Measurements from ENCODE around the gene CTSW. TPM values are rescaled to one million over a fixed set of nuclear protein-coding genes. Genes with fewer than 3 reads are reported as not detected.

CTSW gene
- total RNA-seq, 2 experiments from 2014 or later, result 75.9 to 80.5 TPM

DNA sequence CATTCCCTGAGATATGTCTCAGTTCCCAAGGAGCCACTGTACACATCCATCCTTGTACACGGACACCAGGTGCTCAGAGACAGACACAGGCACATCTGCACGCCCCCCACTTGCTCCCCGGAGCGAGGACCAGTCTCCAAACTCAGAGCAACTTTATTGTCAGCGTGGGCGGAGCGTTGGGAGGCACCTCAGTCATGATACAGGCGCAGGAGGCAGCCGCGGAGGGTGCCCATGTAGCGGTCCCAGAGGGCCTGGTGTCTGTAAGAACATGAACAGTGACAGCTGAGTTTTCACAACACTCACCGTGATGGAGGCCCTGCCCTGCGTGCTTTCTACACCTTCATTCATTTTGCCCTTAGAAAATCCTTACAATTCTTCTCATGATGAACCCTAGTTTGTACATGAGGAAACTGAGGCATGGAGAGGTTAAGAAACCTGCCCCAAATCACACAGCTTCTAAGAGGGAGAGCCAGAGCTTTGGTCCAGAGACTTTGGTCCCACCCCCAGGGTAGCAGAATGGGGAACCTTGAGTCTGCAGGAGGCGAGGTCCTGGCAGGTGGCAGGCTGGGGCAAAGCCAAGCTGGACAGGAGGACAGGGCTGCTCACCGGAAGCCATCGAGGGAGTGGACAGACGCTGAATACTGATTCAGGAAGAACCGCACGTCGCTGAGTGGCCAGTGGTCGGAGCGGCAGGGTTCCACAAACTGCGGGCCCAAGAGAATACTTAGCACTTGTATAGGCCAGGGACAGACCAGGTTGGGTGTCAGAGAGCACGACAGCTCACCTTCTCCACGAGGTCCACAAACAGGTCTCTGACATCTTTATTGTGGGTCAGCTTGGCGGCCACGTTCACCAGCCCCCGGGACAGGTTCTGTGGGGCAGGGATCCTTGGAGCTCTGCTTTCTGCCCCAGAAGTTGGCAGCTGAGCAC lies 4.4 kb downstream of the CTSW start:
- no peak for DNase-seq
- peak overlapping the region; percentile 73 for H3K27ac Mint-ChIP-seq
- no peaks in the 10 kb centered on the region for H3K27me3 Mint-ChIP-seq
- no peak overlapping the region for H3K4me3 Mint-ChIP-seq
- ChIA-PET POLR2A (interaction anchor here (0.6 to 11.5 kb wide), 16 partner anchors 10 to 733 kb away, joined by 3 to 284 read pairs (median 4); partner anchors contain the start of genes BANF1, C11orf68, CFL1 and DRAP1), CTCF (interaction anchor here (0.6 to 10.0 kb wide), 45 partner anchors 9 to 267 kb away, joined by 3 to 251 read pairs (median 5); partner anchors contain the start of genes AP5B1, C11orf68, CFL1 and DRAP1)
- H3K4me1 Mint-ChIP-seq, result peaks cover 82% of the 10 kb centered on the region
- H3K9me3 Mint-ChIP-seq, result no peaks in the 10 kb centered on the region
- H3K36me3 Mint-ChIP-seq (ENCODE audit: low read depth), result peaks cover 50% of the 10 kb centered on the region

DNA sequence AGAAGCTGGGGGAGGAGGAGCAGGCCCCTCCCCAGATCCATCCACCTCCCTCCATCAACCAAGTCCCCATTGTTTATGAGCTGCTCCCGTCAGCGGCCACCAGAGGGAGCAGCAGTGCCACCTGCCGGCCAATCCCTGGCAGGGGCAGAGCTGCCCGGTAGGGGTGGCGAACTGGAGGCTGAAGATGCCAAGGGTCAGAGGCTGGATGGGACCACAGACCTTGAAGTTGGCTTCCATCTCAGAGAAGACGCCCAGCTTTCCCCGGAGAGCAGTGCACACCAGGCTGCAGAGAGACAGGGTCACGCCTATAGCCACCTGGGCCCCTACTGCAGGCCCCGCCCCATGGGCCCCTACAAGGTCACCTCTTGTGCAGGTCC lies 5.1 kb downstream of the CTSW start:
- POLR2A ChIA-PET, result interaction anchor here (0.6 to 11.5 kb wide), 18 partner anchors 9 to 732 kb away, joined by 3 to 284 read pairs (median 4); partner anchors contain the start of genes BANF1, C11orf68, CFL1 and DRAP1
- Mint-ChIP-seq H3K4me1 (peaks cover 82% of the 10 kb centered on the region), H3K4me3 (no peak overlapping the region), H3K36me3 (ENCODE audit: low read depth) (peaks cover 50% of the 10 kb centered on the region), H3K27me3 (no peaks in the 10 kb centered on the region), H3K9me3 (no peaks in the 10 kb centered on the region), H3K27ac (peak overlapping the region; percentile 73)
- CTCF ChIA-PET, result interaction anchor here (0.6 to 10.0 kb wide), 47 partner anchors 9 to 268 kb away, joined by 3 to 251 read pairs (median 4); partner anchors contain the start of genes AP5B1, C11orf68, CFL1 and CST6
- DNase-seq, result peak; percentile 87

DNA sequence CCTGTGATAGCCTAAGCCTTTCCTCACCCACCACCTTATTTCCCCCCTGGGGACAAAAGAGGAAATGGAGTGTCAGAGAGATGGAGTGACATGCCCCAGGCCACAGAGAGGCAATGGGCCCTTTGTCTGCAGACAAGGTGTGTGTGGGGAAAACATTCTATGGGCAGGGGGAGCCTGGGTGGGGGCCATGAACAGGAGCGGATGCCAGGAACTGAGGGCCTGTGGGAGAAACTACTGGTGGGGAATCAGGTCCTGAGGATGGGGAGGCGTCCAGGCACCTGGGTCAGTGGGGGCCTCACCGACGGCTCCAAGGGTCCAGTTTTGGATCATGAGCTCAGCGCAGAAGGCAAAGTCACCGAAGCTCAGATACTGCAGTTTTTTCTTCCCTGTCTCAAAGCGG lies 5.6 kb downstream of the CTSW start:
- ChIA-PET POLR2A (interaction anchor here (0.6 to 11.5 kb wide), 16 partner anchors 9 to 220 kb away, joined by 3 to 284 read pairs (median 4); partner anchors contain the start of genes C11orf68, CFL1, DRAP1 and FOSL1), CTCF (interaction anchor here (1.0 to 10.0 kb wide), 41 partner anchors 9 to 268 kb away, joined by 3 to 251 read pairs (median 7); partner anchors contain the start of genes AP5B1, C11orf68, CFL1 and CST6)
- Mint-ChIP-seq H3K27ac (peak overlapping the region; percentile 52), H3K9me3 (no peaks in the 10 kb centered on the region), H3K4me3 (no peak overlapping the region), H3K4me1 (peaks cover 82% of the 10 kb centered on the region), H3K36me3 (ENCODE audit: low read depth) (peaks cover 50% of the 10 kb centered on the region), H3K27me3 (no peaks in the 10 kb centered on the region)
- no peak for DNase-seq

DNA sequence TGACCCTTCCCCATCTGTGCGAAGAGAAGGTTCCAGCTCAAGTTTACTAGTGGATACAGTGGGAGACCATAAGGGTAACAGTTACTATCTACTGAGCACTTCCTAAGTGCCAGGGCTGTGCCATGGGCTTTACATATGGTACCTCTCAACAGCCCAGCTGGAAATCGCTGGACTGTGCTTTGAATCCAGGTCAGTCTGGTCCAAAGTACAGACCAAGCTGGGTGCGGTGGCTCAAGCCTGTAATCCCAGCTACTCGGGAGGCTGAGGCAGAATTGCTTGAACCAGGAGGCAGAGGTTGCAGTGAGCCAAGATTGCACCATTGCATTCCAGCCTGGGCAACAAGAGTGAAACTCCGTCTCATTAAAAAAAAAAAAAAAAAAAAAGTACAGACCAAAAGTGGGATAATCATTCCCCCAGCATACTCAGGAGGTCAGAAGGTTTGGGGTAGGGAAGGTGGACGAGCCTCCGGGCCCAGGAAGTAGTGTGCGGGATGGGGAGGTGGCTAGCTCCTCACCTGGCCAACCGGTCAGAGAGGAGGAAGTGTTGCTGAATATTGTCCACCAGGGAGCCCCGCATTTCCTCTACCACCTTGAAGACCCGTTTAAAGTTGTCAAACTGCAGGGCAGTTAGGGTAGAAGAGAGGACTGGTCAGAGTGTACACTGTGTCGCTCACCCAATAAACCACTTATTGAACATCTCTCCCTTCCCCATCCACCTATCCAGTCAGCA lies 6.3 kb downstream of the CTSW start:
- H3K27me3 Mint-ChIP-seq, result no peaks in the 10 kb centered on the region
- CTCF ChIA-PET, result interaction anchor here (0.6 to 10.0 kb wide), 24 partner anchors 8 to 223 kb away, joined by 3 to 251 read pairs (median 8); partner anchors contain the start of genes AP5B1, CFL1, CST6 and KAT5
- peaks cover 76% of the 10 kb centered on the region for H3K4me1 Mint-ChIP-seq
- no peaks in the 10 kb centered on the region for H3K9me3 Mint-ChIP-seq
- POLR2A ChIA-PET, result interaction anchor here (0.8 to 11.5 kb wide), 5 partner anchors 12 to 175 kb away, joined by 3 to 284 read pairs (median 55); partner anchors contain the start of genes CFL1, FOSL1 and MUS81
- peaks cover 47% of the 10 kb centered on the region for H3K36me3 Mint-ChIP-seq (ENCODE audit: low read depth)
- no peak for DNase-seq
- H3K4me3 Mint-ChIP-seq, result peak overlapping the region; percentile 97
- H3K27ac Mint-ChIP-seq, result no peak overlapping the region

DNA sequence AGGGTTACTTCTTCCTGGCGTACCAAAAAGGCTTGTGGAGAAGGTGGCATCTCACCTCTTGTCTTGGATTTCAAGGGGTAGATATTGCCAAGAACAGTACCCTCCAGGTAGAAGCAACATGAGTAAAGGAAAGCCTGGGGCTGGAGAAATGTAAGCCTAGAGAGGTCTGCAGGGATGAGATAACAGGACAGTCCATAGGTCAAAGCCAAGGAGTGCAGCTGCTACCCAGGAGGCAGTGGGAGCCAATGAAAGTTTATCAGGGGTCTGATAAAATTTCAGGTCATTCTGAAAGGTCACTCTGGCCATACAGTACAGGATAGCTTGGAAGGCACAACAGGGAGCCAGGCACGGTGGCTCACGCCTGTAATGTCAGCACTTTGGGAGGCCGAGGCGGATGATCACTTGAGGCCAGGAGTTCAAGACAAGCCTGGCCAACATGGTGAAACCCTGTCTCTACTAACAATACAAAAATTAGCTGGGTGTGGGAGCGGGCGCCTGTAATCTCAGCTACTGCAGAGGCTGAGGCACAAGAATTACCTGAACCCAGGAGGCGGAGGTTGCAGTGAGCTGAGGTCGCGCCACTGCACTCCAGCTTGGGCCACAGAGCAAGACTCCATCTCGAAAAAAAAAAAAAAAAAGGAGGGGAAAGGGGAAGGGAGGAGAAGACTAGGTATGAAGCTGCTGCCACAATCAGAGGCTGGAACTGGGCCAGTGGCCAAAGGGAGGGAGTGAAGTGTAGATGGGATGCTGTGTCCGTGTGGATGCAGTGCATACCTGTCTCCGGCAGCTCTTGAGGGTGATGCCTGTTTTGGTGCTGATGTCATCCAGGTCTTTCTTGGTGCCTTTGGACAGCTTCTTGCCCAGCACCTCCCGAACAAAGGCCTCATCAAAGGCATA lies 7.4 kb downstream of the CTSW start:
- H3K9me3 Mint-ChIP-seq, result no peaks in the 10 kb centered on the region
- H3K4me1 Mint-ChIP-seq, result peaks cover 67% of the 10 kb centered on the region
- POLR2A ChIA-PET, result interaction anchor here (1.0 to 11.5 kb wide), 8 partner anchors 13 to 115 kb away, joined by 3 to 284 read pairs (median 40); partner anchors contain the start of genes BANF1, CFL1, EIF1AD and FOSL1
- DNase-seq, result no peak
- H3K4me3 Mint-ChIP-seq, result peak overlapping the region; percentile 97
- peak overlapping the region; percentile 90 for H3K27ac Mint-ChIP-seq
- CTCF ChIA-PET, result interaction anchor here (0.6 to 10.0 kb wide), 21 partner anchors 8 to 175 kb away, joined by 3 to 251 read pairs (median 13); partner anchors contain the start of genes AP5B1, CFL1, CTSW and FOSL1
- peaks cover 46% of the 10 kb centered on the region for H3K36me3 Mint-ChIP-seq (ENCODE audit: low read depth)
- no peaks in the 10 kb centered on the region for H3K27me3 Mint-ChIP-seq

DNA sequence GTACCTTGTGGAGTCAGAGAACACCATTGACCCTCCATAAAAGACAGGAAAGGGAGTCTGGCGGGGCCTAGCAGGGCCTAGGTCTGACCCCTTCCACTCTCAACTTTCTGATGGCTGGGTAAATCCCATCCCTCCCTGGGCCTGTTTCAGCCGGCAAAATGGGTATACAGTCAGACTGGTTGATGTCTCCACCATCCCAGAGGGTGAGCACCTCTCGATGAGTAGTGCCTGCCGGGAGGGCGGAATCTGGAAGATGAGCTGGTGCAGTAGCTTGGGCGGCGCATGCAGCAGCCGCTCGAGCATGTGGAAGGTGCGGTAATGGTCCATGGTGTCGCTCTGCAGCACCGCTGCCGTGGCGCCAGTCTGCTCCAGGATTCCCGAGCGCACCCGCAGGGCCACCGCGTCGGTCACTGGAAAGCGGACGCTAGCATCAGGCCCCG lies 8.1 kb downstream of the CTSW start:
- no peak for DNase-seq
- peaks cover 41% of the 10 kb centered on the region for H3K36me3 Mint-ChIP-seq (ENCODE audit: low read depth)
- H3K27me3 Mint-ChIP-seq, result no peaks in the 10 kb centered on the region
- peak overlapping the region; percentile 90 for H3K27ac Mint-ChIP-seq
- H3K4me1 Mint-ChIP-seq, result peaks cover 68% of the 10 kb centered on the region
- H3K9me3 Mint-ChIP-seq, result no peaks in the 10 kb centered on the region
- POLR2A ChIA-PET, result interaction anchor here (0.6 to 11.5 kb wide), 14 partner anchors 8 to 167 kb away, joined by 3 to 284 read pairs (median 30); partner anchors contain the start of genes BANF1, C11orf68, CFL1 and CTSW
- peak overlapping the region; percentile 97 for H3K4me3 Mint-ChIP-seq
- CTCF ChIA-PET, result interaction anchor here (0.6 to 10.0 kb wide), 31 partner anchors 9 to 621 kb away, joined by 3 to 251 read pairs (median 8); partner anchors contain the start of genes AP5B1, C11orf68, CFL1 and CTSW

DNA sequence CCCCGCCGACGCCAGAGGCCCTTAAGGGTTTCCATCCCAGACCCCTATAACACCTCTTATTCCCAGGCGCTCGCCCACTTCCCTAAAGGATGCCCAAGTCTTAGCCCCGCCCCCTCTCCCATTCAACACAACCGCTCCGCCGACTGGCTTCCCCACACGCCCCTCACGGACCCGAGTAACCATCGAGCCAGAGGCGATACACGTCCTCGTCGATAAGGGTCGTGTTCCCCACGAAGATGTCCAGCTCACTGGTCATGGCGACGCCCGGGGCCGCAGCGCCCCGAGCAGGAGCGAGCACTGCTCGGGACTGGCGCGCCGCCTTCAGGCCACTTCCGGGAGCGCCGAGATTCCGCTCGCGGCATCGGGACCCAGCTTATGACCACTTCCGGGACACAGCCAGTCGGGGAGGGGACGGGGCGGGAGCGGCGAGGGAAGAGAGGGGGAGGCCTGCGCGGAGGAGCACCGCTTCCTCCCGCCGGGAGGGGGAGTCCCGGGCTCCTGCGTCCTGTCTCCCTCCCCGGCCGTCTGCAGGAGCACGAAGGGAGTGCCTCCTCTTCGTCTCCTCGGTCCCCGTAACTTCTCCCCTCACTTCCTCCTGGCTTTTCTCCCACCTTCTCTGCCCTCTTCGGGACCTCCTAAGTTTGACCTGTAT lies 8.7 kb downstream of the CTSW start, which contains the start of gene FIBP:
FIBP (minus strand) TSS at position 309 of the 652 bp plus-strand sequence; CDS start at position 256, 53 bp downstream.
- Mint-ChIP-seq H3K27ac (peak within 1 kb of the TSS; percentile 90), H3K9me3 (no peaks in the 10 kb centered on the region), H3K4me3 (peak within 1 kb of the TSS; percentile 97), H3K36me3 (ENCODE audit: low read depth) (peaks cover 40% of the 10 kb centered on the region), H3K27me3 (no peaks in the 10 kb centered on the region), H3K4me1 (peaks cover 74% of the 10 kb centered on the region)
- peak; percentile 98 for DNase-seq
- CTCF ChIA-PET, result interaction anchor here (0.6 to 10.0 kb wide), 34 partner anchors 9 to 622 kb away, joined by 3 to 251 read pairs (median 7); partner anchors contain the start of genes AP5B1, BANF1, C11orf68 and CFL1
- POLR2A ChIA-PET, result interaction anchor here (0.6 to 11.5 kb wide), 19 partner anchors 9 to 389 kb away, joined by 3 to 284 read pairs (median 16); partner anchors contain the start of genes BANF1, C11orf68, CFL1 and CTSW

DNA sequence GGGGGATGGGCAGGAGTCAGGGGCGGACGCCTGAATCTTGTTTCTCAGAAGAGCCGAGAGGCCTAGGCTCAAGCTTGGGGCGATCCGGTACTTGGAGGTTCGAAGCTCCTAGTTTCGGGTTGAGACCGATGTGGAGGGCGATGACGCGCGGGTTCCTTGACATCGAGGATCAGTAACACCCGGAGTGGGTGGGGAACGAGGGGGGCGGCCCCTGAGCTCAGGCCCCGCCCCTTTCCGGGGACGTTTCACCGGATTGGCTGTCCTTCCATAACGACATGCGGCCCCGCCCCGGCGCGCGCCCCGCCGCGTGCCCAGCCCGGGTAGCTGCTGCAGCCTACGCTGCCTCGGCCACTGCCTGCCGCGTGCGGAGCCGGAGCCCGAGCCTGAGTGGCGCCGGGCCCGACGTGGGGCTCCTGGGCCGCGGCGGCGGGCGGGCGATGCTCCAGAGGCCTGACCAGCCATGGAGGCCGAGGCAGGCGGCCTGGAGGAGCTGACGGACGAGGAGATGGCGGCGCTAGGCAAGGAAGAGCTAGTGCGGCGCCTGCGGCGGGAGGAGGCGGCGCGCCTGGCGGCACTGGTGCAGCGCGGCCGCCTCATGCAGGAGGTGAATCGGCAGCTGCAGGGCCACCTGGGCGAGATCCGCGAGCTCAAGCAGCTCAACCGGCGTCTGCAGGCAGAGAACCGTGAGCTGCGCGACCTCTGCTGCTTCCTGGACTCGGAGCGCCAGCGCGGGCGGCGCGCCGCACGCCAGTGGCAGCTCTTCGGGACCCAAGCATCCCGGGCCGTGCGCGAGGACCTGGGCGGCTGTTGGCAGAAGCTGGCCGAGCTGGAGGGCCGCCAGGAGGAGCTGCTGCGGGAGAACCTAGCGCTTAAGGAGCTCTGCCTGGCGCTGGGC lies 10.9 kb downstream of the CTSW start, which contains the start of gene CCDC85B:
CCDC85B (plus strand) TSS at position 350 of the 895 bp plus-strand sequence; CDS start at position 461, 111 bp downstream.
- Mint-ChIP-seq H3K36me3 (ENCODE audit: low read depth) (peaks cover 24% of the 10 kb centered on the region), H3K27me3 (no peaks in the 10 kb centered on the region), H3K4me3 (peak within 1 kb of the TSS; percentile 97), H3K9me3 (no peaks in the 10 kb centered on the region), H3K27ac (peak within 1 kb of the TSS; percentile 90), H3K4me1 (peaks cover 69% of the 10 kb centered on the region)
- ChIA-PET CTCF (interaction anchor here (0.7 to 10.0 kb wide), 37 partner anchors 7 to 390 kb away, joined by 3 to 251 read pairs (median 7); partner anchors contain the start of genes AP5B1, BANF1, C11orf68 and CFL1), POLR2A (interaction anchor here (0.6 to 11.5 kb wide), 42 partner anchors 9 to 392 kb away, joined by 3 to 284 read pairs (median 7); partner anchors contain the start of genes AP5B1, BANF1, C11orf68 and CFL1)
- DNase-seq, result peak; percentile 99

DNA sequence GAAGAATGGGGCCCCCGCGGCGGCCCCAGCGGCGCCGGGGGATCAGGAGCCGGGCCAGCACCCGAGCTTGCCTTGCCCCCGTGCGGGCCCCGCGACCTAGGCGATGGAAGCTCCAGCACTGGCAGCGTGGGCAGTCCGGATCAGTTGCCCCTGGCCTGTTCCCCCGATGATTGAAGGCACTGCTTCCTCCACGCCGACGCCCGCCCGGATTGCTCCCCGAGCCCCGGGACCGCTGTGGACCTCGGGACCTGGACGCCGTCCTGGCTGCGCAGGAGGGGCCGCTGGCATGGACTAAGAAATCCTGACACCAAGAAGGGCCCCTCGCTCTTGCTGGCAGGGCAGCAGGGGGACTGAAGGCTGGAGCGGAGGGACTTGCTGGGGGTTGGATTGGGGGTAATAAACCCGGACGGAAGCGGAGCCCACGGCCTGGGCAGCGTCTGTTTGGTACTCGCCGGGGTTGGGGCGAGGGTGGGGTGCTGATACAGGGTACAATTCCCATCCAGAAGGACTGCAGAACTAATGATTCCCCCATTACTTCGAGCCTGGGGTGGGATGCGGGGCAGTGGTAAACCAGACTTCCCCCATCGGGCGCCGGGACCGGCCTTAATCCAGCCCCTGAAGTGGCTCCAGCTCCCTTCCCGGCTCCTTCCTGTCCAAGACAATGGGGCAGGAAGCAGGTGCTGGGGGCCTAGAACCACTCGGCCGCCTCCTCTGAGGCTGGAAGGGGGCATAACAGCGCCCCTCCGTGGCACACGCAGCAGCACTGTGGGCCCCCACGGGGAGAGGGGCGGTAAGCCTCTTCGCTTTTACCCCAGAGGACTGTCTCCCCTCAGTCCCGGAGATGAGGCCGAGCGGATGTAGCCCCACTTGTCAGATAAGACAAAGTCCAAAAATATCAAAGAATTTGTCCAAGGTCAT lies 11.8 kb downstream of the CTSW start:
- ChIA-PET CTCF (interaction anchor here (0.6 to 10.0 kb wide), 33 partner anchors 6 to 319 kb away, joined by 3 to 251 read pairs (median 7); partner anchors contain the start of genes BANF1, C11orf68, CFL1 and CTSW), POLR2A (interaction anchor here (0.6 to 11.5 kb wide), 32 partner anchors 8 to 468 kb away, joined by 3 to 284 read pairs (median 7); partner anchors contain the start of genes BANF1, C11orf68, CFL1 and CTSW)
- H3K4me3 Mint-ChIP-seq, result peak overlapping the region; percentile 97
- peak overlapping the region; percentile 89 for H3K27ac Mint-ChIP-seq
- no peaks in the 10 kb centered on the region for H3K9me3 Mint-ChIP-seq
- H3K36me3 Mint-ChIP-seq (ENCODE audit: low read depth), result peaks cover 26% of the 10 kb centered on the region
- H3K4me1 Mint-ChIP-seq, result peaks cover 72% of the 10 kb centered on the region
- peak; percentile 46 for DNase-seq
- no peaks in the 10 kb centered on the region for H3K27me3 Mint-ChIP-seq
